WERI-Rb-1 (cell line): Measurements from ENCODE around the gene SLC22A3.

Source experiments
- DNase-seq: peaks from one replicate; pipeline ENCODE4 v3.0.0-alpha.2; 2020
- H3K27ac ChIP-seq: fragments of 250-450 bp; sonication (Bioruptor Pico); 2 replicates; pipeline ENCODE4 v1.5.1; 2020; ENCODE audit warnings: mild to moderate bottlenecking, moderate library complexity
- H3K27me3 ChIP-seq: fragments of 250-450 bp; sonication (Bioruptor Pico); 2 replicates; pipeline ENCODE4 v1.5.1; 2021; ENCODE audit warnings: mild to moderate bottlenecking, low read depth, moderate library complexity; ENCODE audit not compliant: insufficient read depth, severe bottlenecking
- H3K36me3 ChIP-seq: fragments of 250-450 bp; sonication (Bioruptor Pico); 2 replicates; pipeline ENCODE4 v1.5.1; 2020; ENCODE audit warnings: mild to moderate bottlenecking, moderate library complexity
- H3K4me3 ChIP-seq: 2 replicates; pipeline ENCODE4 v1.5.1; 2011; ENCODE audit warnings: low read depth, mild to moderate bottlenecking, control low read depth, low read length
- H3K9me3 ChIP-seq: fragments of 250-450 bp; sonication (Bioruptor Pico); 2 replicates; pipeline ENCODE4 v1.5.1; 2021; ENCODE audit warnings: mild to moderate bottlenecking, moderate library complexity; ENCODE audit not compliant: severe bottlenecking
- TF ChIP-seq, protein P1 (sequence below): IDR thresholded peaks from 2 replicates; pipeline ENCODE4 v1.5.1; 2011; ENCODE audit warnings: low read depth, mild to moderate bottlenecking, control low read depth, inconsistent platforms, low read length

The SLC22A3 gene

DNA sequence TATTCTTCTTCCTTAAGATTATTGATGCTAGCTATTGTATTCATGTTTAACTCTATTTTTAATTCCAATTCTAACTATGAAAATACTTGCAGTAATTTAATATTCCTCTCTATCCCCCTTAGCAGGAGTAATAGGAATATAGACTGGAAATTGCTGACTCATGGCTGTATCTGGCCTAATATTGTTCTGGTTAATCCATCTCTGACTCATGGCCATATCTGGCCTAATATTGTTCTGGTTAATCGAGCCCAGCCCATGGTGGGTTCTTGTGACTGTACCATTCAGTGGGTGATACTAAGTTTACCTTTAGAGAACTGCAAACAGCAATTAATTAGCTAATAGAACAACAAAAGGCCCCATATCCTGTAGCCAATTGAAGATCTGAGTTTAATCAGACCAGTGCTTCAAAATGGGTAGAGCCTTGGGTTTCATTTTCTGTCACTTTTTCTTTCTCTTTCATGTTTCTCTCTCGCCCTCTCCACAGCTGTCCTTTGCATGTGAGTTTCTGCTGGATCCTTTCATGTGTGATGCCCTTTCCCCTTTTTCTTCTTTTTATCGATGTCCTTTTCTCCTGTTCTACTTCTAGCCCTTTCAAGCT lies 50.6 kb downstream of the SLC22A3 start:
- no peak overlapping the region for H3K27ac ChIP-seq
- H3K36me3 ChIP-seq = no peaks in the 10 kb centered on the region
- no peak for DNase-seq
- TF ChIP-seq, protein P1, sequence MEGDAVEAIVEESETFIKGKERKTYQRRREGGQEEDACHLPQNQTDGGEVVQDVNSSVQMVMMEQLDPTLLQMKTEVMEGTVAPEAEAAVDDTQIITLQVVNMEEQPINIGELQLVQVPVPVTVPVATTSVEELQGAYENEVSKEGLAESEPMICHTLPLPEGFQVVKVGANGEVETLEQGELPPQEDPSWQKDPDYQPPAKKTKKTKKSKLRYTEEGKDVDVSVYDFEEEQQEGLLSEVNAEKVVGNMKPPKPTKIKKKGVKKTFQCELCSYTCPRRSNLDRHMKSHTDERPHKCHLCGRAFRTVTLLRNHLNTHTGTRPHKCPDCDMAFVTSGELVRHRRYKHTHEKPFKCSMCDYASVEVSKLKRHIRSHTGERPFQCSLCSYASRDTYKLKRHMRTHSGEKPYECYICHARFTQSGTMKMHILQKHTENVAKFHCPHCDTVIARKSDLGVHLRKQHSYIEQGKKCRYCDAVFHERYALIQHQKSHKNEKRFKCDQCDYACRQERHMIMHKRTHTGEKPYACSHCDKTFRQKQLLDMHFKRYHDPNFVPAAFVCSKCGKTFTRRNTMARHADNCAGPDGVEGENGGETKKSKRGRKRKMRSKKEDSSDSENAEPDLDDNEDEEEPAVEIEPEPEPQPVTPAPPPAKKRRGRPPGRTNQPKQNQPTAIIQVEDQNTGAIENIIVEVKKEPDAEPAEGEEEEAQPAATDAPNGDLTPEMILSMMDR = no peak
- H3K4me3 ChIP-seq = no peak overlapping the region
- H3K9me3 ChIP-seq = no peaks in the 10 kb centered on the region
- H3K27me3 ChIP-seq = peaks cover 32% of the 10 kb centered on the region

GRCh38 chr6:160400446-160400845 lies 52.3 kb downstream of the SLC22A3 start:
- TF ChIP-seq, protein P1 = no peak

GRCh38 chr6:160408528-160408927 lies 60.4 kb downstream of the SLC22A3 start:
- TF ChIP-seq, protein P1 = no peak
- Histone ChIP-seq H3K27ac (no peak overlapping the region), H3K9me3 (no peaks in the 10 kb centered on the region)

More at GRCh38 chr6:160400446-160400845, 52.3 kb downstream of the SLC22A3 start:
- no peak for DNase-seq
- H3K9me3 ChIP-seq = no peaks in the 10 kb centered on the region
- H3K36me3 ChIP-seq = no peaks in the 10 kb centered on the region
- H3K27me3 ChIP-seq = peaks cover 36% of the 10 kb centered on the region
- H3K4me3 ChIP-seq = no peak overlapping the region
- no peak overlapping the region for H3K27ac ChIP-seq

GRCh38 chr6:160412993-160413392 lies 64.8 kb downstream of the SLC22A3 start:
- Histone ChIP-seq H3K4me3 (no peak overlapping the region), H3K27ac (no peak overlapping the region), H3K9me3 (no peaks in the 10 kb centered on the region), H3K36me3 (no peaks in the 10 kb centered on the region), H3K27me3 (peaks cover 14% of the 10 kb centered on the region)
- TF ChIP-seq, protein P1 = no peak
- no peak for DNase-seq

More at GRCh38 chr6:160408528-160408927, 60.4 kb downstream of the SLC22A3 start:
- H3K36me3 ChIP-seq = no peaks in the 10 kb centered on the region
- DNase-seq = no peak
- no peak overlapping the region for H3K4me3 ChIP-seq
- H3K27me3 ChIP-seq = peaks cover 18% of the 10 kb centered on the region

- Histone ChIP-seq H3K9me3 (no peaks in the 10 kb centered on the region), H3K27ac (no peak overlapping the region), H3K36me3 (no peaks in the 10 kb centered on the region), H3K27me3 (peaks cover 46% of the 10 kb centered on the region), H3K4me3 (no peak overlapping the region)
- no peak for DNase-seq
- TF ChIP-seq, protein P1 = no peak
Observed at GRCh38 chr6:160417146-160417545, 69.0 kb downstream of the SLC22A3 start.

GRCh38 chr6:160417550-160417949 lies 69.4 kb downstream of the SLC22A3 start:
- no peak overlapping the region for H3K27ac ChIP-seq
- H3K9me3 ChIP-seq = no peaks in the 10 kb centered on the region
- H3K36me3 ChIP-seq = no peaks in the 10 kb centered on the region
- no peak overlapping the region for H3K4me3 ChIP-seq
- TF ChIP-seq, protein P1 = no peak
- H3K27me3 ChIP-seq = peaks cover 48% of the 10 kb centered on the region
- DNase-seq = no peak
